NT2/D1 (cell line): ENCODE data around the gene PRDM7.
"Not testable (repeated sequence)": the region's sequence is repeated elsewhere in the genome, so short reads cannot be mapped to it uniquely, and the experiment has no call there.

Experiments
- YY1 ChIP-seq: IDR thresholded peaks from 2 replicates; pipeline ENCODE4 v1.6.1; 2011; ENCODE audit not compliant: insufficient read length, insufficient read depth
- ZNF274 ChIP-seq: IDR thresholded peaks from 2 replicates; pipeline ENCODE4 v1.6.1; 2011; ENCODE audit warnings: mild to moderate bottlenecking, low read depth, low read length

DNA sequence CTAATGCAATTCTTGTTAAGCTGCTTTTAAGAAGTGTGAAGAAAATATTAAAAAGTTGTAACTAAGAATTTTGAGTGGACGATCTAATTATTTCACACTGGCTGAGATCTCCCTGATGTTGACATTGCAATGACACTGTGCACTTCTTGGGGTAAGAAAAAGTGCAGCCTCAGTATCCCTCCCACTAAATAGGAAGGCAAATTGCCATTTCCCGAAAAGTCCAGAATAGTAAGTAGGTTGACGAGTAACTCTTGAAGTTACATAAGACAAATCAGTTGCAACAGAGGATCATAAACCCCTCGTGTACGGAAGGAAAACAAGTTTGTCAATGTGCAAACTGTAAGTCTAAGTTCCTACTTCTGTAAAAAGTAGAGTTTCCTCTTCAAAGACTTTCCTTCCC lies 21.8 kb upstream of the PRDM7 start:
- TF ChIP-seq ZNF274, YY1: not testable (repeated sequence)
